Astrocyte (in vitro differentiated cells and primary cell): ENCODE measurements around the gene HAPLN1. TPM values are rescaled to one million over a fixed set of nuclear protein-coding genes. Genes with fewer than 3 reads are reported as not detected.

Experiments
- DNase-seq: peaks from one replicate; pipeline ENCODE4 v3.0.0-alpha.2; 2010; ENCODE audit warnings: low read depth
- FAIRE-seq: peaks from 2 replicates; lab custom pipeline; 2011; peaks lifted over from hg19 to GRCh38; lab: Jason Lieb, UNC
- H2AFZ ChIP-seq: 2 replicates; pipeline ENCODE4 v1.6.0; 2012; ENCODE audit warnings: low read depth, low read length, inconsistent platforms
- H3K27ac ChIP-seq: 2 replicates; pipeline ENCODE4 v1.5.1; 2011; ENCODE audit warnings: low read depth, low read length, inconsistent platforms
- H3K27me3 ChIP-seq: 2 replicates; pipeline ENCODE4 v1.6.0; 2011; ENCODE audit warnings: low read length, inconsistent platforms; ENCODE audit not compliant: insufficient read depth
- H3K36me3 ChIP-seq: 2 replicates; pipeline ENCODE4 v1.5.1; 2011; ENCODE audit warnings: low read length, inconsistent platforms; ENCODE audit not compliant: insufficient read depth
- H3K4me1 ChIP-seq: 2 replicates; pipeline ENCODE4 v1.5.1; 2011; ENCODE audit warnings: low read length, inconsistent platforms; ENCODE audit not compliant: insufficient read depth
- H3K4me2 ChIP-seq: 2 replicates; pipeline ENCODE4 v1.6.0; 2012; ENCODE audit warnings: low read length, inconsistent platforms
- H3K4me3 ChIP-seq: 2 replicates; pipeline ENCODE4 v1.5.1; 2011; ENCODE audit warnings: low read depth, mild to moderate bottlenecking, low read length, inconsistent platforms; ENCODE audit not compliant: insufficient read depth
- H3K79me2 ChIP-seq: 2 replicates; pipeline ENCODE4 v1.6.0; 2012; ENCODE audit warnings: mild to moderate bottlenecking, low read length, inconsistent platforms; ENCODE audit not compliant: insufficient read depth
- H3K9ac ChIP-seq: 2 replicates; pipeline ENCODE4 v1.6.0; 2012; ENCODE audit warnings: mild to moderate bottlenecking, low read length, inconsistent platforms
- H3K9me3 ChIP-seq: 2 replicates; pipeline ENCODE4 v1.5.1; 2012; ENCODE audit warnings: low read depth, mild to moderate bottlenecking, low read length, inconsistent platforms; ENCODE audit not compliant: insufficient read depth
- H4K20me1 ChIP-seq: 2 replicates; pipeline ENCODE4 v1.6.0; 2012; ENCODE audit warnings: low read length, inconsistent platforms; ENCODE audit not compliant: insufficient read depth
- H3K27ac Mint-ChIP-seq: one replicate; pipeline ENCODE4 v1.8.0; 2021; ENCODE audit warnings: mild to moderate bottlenecking, mixed read lengths; ENCODE audit not compliant: unreplicated experiment
- H3K27me3 Mint-ChIP-seq: one replicate; pipeline ENCODE4 v1.8.0; 2021; ENCODE audit warnings: low read depth, mixed read lengths; ENCODE audit not compliant: unreplicated experiment
- H3K36me3 Mint-ChIP-seq: one replicate; pipeline ENCODE4 v1.8.0; 2021; ENCODE audit warnings: low read depth, mixed read lengths; ENCODE audit not compliant: unreplicated experiment
- H3K4me1 Mint-ChIP-seq: one replicate; pipeline ENCODE4 v1.8.0; 2021; ENCODE audit warnings: low read depth, mixed read lengths; ENCODE audit not compliant: unreplicated experiment
- H3K4me3 Mint-ChIP-seq: one replicate; pipeline ENCODE4 v1.8.0; 2021; ENCODE audit warnings: mild to moderate bottlenecking, moderate library complexity, mixed read lengths; ENCODE audit not compliant: unreplicated experiment
- H3K9me3 Mint-ChIP-seq: one replicate; pipeline ENCODE4 v1.8.0; 2021; ENCODE audit warnings: mild to moderate bottlenecking, mixed read lengths; ENCODE audit not compliant: unreplicated experiment
- CTCF ChIP-seq: IDR thresholded peaks from 2 replicates; pipeline ENCODE4 v1.5.1; 2011; ENCODE audit warnings: low read depth, mild to moderate bottlenecking, inconsistent platforms, low read length, moderate library complexity; ENCODE audit not compliant: insufficient read depth
- EZH2 ChIP-seq: IDR thresholded peaks from 2 replicates; pipeline ENCODE4 v1.6.1; 2012; ENCODE audit warnings: mild to moderate bottlenecking, low read length, inconsistent platforms; ENCODE audit not compliant: insufficient read depth
- total RNA-seq: library from RNA; stranded (reverse); gene quantifications from 2 replicates; pipeline ENCODE4 v1.2.1, GENCODE V29; 2021

The HAPLN1 gene
- total RNA-seq, 1 donor from 2014 or later: 71.9 TPM

- no peaks in the 10 kb centered on the region for H3K27me3 ChIP-seq
- no peak overlapping the region for H2AFZ ChIP-seq
- H3K27ac ChIP-seq: no peak overlapping the region
- no peaks in the 10 kb centered on the region for H3K79me2 ChIP-seq
- H3K9me3 ChIP-seq: no peaks in the 10 kb centered on the region
- H3K4me1 ChIP-seq: no peaks in the 10 kb centered on the region
- H3K27me3 Mint-ChIP-seq: no peaks in the 10 kb centered on the region
- no peak overlapping the region for H3K4me3 ChIP-seq
- H3K27ac Mint-ChIP-seq: peak overlapping the region; percentile 34
- peaks cover 9% of the 10 kb centered on the region for H3K9me3 Mint-ChIP-seq
- H3K36me3 ChIP-seq: no peaks in the 10 kb centered on the region
- H3K4me3 Mint-ChIP-seq: no peak overlapping the region
- H3K4me2 ChIP-seq: no peak overlapping the region
- H3K36me3 Mint-ChIP-seq: no peaks in the 10 kb centered on the region
- no peak for FAIRE-seq
- no peak for TF ChIP-seq CTCF
- no peak for TF ChIP-seq EZH2
- no peaks in the 10 kb centered on the region for H4K20me1 ChIP-seq
- peaks cover 16% of the 10 kb centered on the region for H3K4me1 Mint-ChIP-seq
- DNase-seq: peak; percentile 37
- no peak overlapping the region for H3K9ac ChIP-seq
These were observed 24.2 kb upstream of the HAPLN1 start for GRCh38 chr5:83744821-83745220.

GRCh38 chr5:83742089-83742488 lies 21.4 kb upstream of the HAPLN1 start:
- TF ChIP-seq CTCF: no peak
- no peak for TF ChIP-seq EZH2
- peaks cover 4% of the 10 kb centered on the region for H3K9me3 Mint-ChIP-seq

GRCh38 chr5:83741571-83741970 lies 20.9 kb upstream of the HAPLN1 start:
- Histone ChIP-seq H3K27me3 (no peaks in the 10 kb centered on the region), H3K9ac (no peak overlapping the region), H3K36me3 (no peaks in the 10 kb centered on the region), H3K4me1 (no peaks in the 10 kb centered on the region), H3K9me3 (no peaks in the 10 kb centered on the region), H3K4me3 (no peak overlapping the region), H4K20me1 (no peaks in the 10 kb centered on the region), H3K79me2 (no peaks in the 10 kb centered on the region), H3K4me2 (no peak overlapping the region), H3K27ac (no peak overlapping the region), H2AFZ (no peak overlapping the region)
- peaks cover 4% of the 10 kb centered on the region for H3K9me3 Mint-ChIP-seq
- DNase-seq: no peak
- no peaks in the 10 kb centered on the region for H3K36me3 Mint-ChIP-seq
- FAIRE-seq: no peak
- no peak overlapping the region for H3K4me3 Mint-ChIP-seq
- no peak for TF ChIP-seq CTCF
- TF ChIP-seq EZH2: no peak
- H3K27me3 Mint-ChIP-seq: no peaks in the 10 kb centered on the region
- peaks cover 16% of the 10 kb centered on the region for H3K4me1 Mint-ChIP-seq
- H3K27ac Mint-ChIP-seq: no peak overlapping the region

More at GRCh38 chr5:83742089-83742488, 21.4 kb upstream of the HAPLN1 start:
- FAIRE-seq (no peak), DNase-seq (no peak)
- H3K36me3 ChIP-seq: no peaks in the 10 kb centered on the region
- Mint-ChIP-seq H3K4me1 (peaks cover 16% of the 10 kb centered on the region), H3K27me3 (no peaks in the 10 kb centered on the region), H3K36me3 (no peaks in the 10 kb centered on the region), H3K27ac (no peak overlapping the region), H3K4me3 (no peak overlapping the region)
- H3K27me3 ChIP-seq: no peaks in the 10 kb centered on the region
- H3K79me2 ChIP-seq: no peaks in the 10 kb centered on the region
- H3K9ac ChIP-seq: no peak overlapping the region
- no peaks in the 10 kb centered on the region for H4K20me1 ChIP-seq
- H3K27ac ChIP-seq: no peak overlapping the region
- no peak overlapping the region for H3K4me2 ChIP-seq
- no peak overlapping the region for H2AFZ ChIP-seq
- H3K9me3 ChIP-seq: no peaks in the 10 kb centered on the region
- no peak overlapping the region for H3K4me3 ChIP-seq
- H3K4me1 ChIP-seq: no peaks in the 10 kb centered on the region
